ENCODE data around the gene DCLK2.

The DCLK2 gene

GRCh38 chr4:150079081-150079581 lies 886 bp downstream of the DCLK2 start:
- no peak overlapping the region for H2BK120ac ChIP-seq (ENCODE audit: low read depth, low read length)
- H3K4me1 ChIP-seq (ENCODE audit: control insufficient read depth, low read depth, low read length): no peaks in the 10 kb centered on the region
- H3K36me3 ChIP-seq (ENCODE audit: control insufficient read depth, insufficient read depth, low read length): no peaks in the 10 kb centered on the region
- no peak overlapping the region for H4K8ac ChIP-seq (ENCODE audit: low read depth, low read length)
- no peak overlapping the region for H2BK15ac ChIP-seq (replicated peaks; ENCODE audit: low read depth)
- DNase-seq: peak; percentile 65
- H3K4me2 ChIP-seq (ENCODE audit: low read length): peak overlapping the region; percentile 73
- H2BK5ac ChIP-seq (ENCODE audit: low read length): no peak overlapping the region
- H3K27ac ChIP-seq (ENCODE audit: low read depth, low read length): no peak overlapping the region
- no peak overlapping the region for H3K4ac ChIP-seq (ENCODE audit: low read depth, low read length)
- H3K18ac ChIP-seq (ENCODE audit: low read length): no peak overlapping the region
- no peak overlapping the region for H4K5ac ChIP-seq (ENCODE audit: low read length)
- H3K4me3 ChIP-seq (ENCODE audit: low read length): no peak overlapping the region
- no peak overlapping the region for H3K9ac ChIP-seq (ENCODE audit: low read length)
- no peaks in the 10 kb centered on the region for H3K79me1 ChIP-seq (ENCODE audit: low read length)
- WGBS (ENCODE audit: extremely low coverage, insufficient coverage, low lambda C conversion rate): no CpG with 5 or more reads among the region's 47 CpGs
- no peaks in the 10 kb centered on the region for H3K79me2 ChIP-seq (ENCODE audit: control insufficient read depth, insufficient read depth, low read length)
- no peak overlapping the region for H3K56ac ChIP-seq (ENCODE audit: low read length)
- H3K27me3 ChIP-seq (ENCODE audit: insufficient read depth, low read length, poor library complexity): peaks cover 14% of the 10 kb centered on the region
- no peak overlapping the region for H3K23ac ChIP-seq (ENCODE audit: low read length)
- no peak overlapping the region for H2AK5ac ChIP-seq (ENCODE audit: low read length)

GRCh38 chr4:150080337-150080736 lies 2.1 kb downstream of the DCLK2 start:
- no peak for DNase-seq
- Histone ChIP-seq H3K79me1 (ENCODE audit: low read length) (no peaks in the 10 kb centered on the region), H3K36me3 (ENCODE audit: control insufficient read depth, insufficient read depth, low read length) (no peaks in the 10 kb centered on the region), H3K56ac (ENCODE audit: low read length) (no peak overlapping the region), H2BK120ac (ENCODE audit: low read depth, low read length) (no peak overlapping the region), H3K27me3 (ENCODE audit: insufficient read depth, low read length, poor library complexity) (peaks cover 14% of the 10 kb centered on the region), H3K9ac (ENCODE audit: low read length) (no peak overlapping the region), H3K23ac (ENCODE audit: low read length) (no peak overlapping the region), H2BK5ac (ENCODE audit: low read length) (no peak overlapping the region), H3K4ac (ENCODE audit: low read depth, low read length) (no peak overlapping the region), H2AK5ac (ENCODE audit: low read length) (no peak overlapping the region), H4K5ac (ENCODE audit: low read length) (no peak overlapping the region), H3K4me1 (ENCODE audit: control insufficient read depth, low read depth, low read length) (no peaks in the 10 kb centered on the region), H2BK15ac (replicated peaks; ENCODE audit: low read depth) (no peak overlapping the region), H3K79me2 (ENCODE audit: control insufficient read depth, insufficient read depth, low read length) (no peaks in the 10 kb centered on the region), H3K4me2 (ENCODE audit: low read length) (no peak overlapping the region), H3K27ac (ENCODE audit: low read depth, low read length) (no peak overlapping the region), H3K4me3 (ENCODE audit: low read length) (no peak overlapping the region), H4K8ac (ENCODE audit: low read depth, low read length) (no peak overlapping the region), H3K18ac (ENCODE audit: low read length) (no peak overlapping the region)
- WGBS (ENCODE audit: extremely low coverage, insufficient coverage, low lambda C conversion rate): no CpG with 5 or more reads among the region's 5 CpGs

GRCh38 chr4:150080875-150081274 lies 2.6 kb downstream of the DCLK2 start:
- H2AK5ac ChIP-seq (ENCODE audit: low read length): no peak overlapping the region
- no peak overlapping the region for H2BK120ac ChIP-seq (ENCODE audit: low read depth, low read length)
- no peak overlapping the region for H2BK15ac ChIP-seq (replicated peaks; ENCODE audit: low read depth)
- H3K79me2 ChIP-seq (ENCODE audit: control insufficient read depth, insufficient read depth, low read length): no peaks in the 10 kb centered on the region
- no peak overlapping the region for H3K18ac ChIP-seq (ENCODE audit: low read length)
- peaks cover 14% of the 10 kb centered on the region for H3K27me3 ChIP-seq (ENCODE audit: insufficient read depth, low read length, poor library complexity)
- no peak overlapping the region for H4K5ac ChIP-seq (ENCODE audit: low read length)
- DNase-seq: no peak
- H3K23ac ChIP-seq (ENCODE audit: low read length): no peak overlapping the region
- H3K4me3 ChIP-seq (ENCODE audit: low read length): no peak overlapping the region
- no peak overlapping the region for H3K4me2 ChIP-seq (ENCODE audit: low read length)
- H3K79me1 ChIP-seq (ENCODE audit: low read length): no peaks in the 10 kb centered on the region
- no peak overlapping the region for H3K56ac ChIP-seq (ENCODE audit: low read length)
- no CpG with 5 or more reads among the region's 1 CpG for WGBS (ENCODE audit: extremely low coverage, insufficient coverage, low lambda C conversion rate)
- H3K36me3 ChIP-seq (ENCODE audit: control insufficient read depth, insufficient read depth, low read length): no peaks in the 10 kb centered on the region
- no peak overlapping the region for H3K9ac ChIP-seq (ENCODE audit: low read length)
- no peak overlapping the region for H3K4ac ChIP-seq (ENCODE audit: low read depth, low read length)
- no peak overlapping the region for H2BK5ac ChIP-seq (ENCODE audit: low read length)
- H3K4me1 ChIP-seq (ENCODE audit: control insufficient read depth, low read depth, low read length): no peaks in the 10 kb centered on the region
- no peak overlapping the region for H4K8ac ChIP-seq (ENCODE audit: low read depth, low read length)
- no peak overlapping the region for H3K27ac ChIP-seq (ENCODE audit: low read depth, low read length)

- Histone ChIP-seq H4K8ac (ENCODE audit: low read depth, low read length) (no peak overlapping the region), H3K4me3 (ENCODE audit: low read length) (no peak overlapping the region), H3K79me1 (ENCODE audit: low read length) (no peaks in the 10 kb centered on the region), H3K36me3 (ENCODE audit: control insufficient read depth, insufficient read depth, low read length) (no peaks in the 10 kb centered on the region), H3K4ac (ENCODE audit: low read depth, low read length) (no peak overlapping the region), H3K9ac (ENCODE audit: low read length) (no peak overlapping the region), H2BK15ac (replicated peaks; ENCODE audit: low read depth) (no peak overlapping the region), H3K18ac (ENCODE audit: low read length) (no peak overlapping the region), H4K5ac (ENCODE audit: low read length) (no peak overlapping the region), H3K79me2 (ENCODE audit: control insufficient read depth, insufficient read depth, low read length) (no peaks in the 10 kb centered on the region), H3K27me3 (ENCODE audit: insufficient read depth, low read length, poor library complexity) (peaks cover 14% of the 10 kb centered on the region), H3K4me2 (ENCODE audit: low read length) (no peak overlapping the region), H3K23ac (ENCODE audit: low read length) (no peak overlapping the region), H3K56ac (ENCODE audit: low read length) (no peak overlapping the region), H2AK5ac (ENCODE audit: low read length) (no peak overlapping the region), H2BK5ac (ENCODE audit: low read length) (no peak overlapping the region), H3K4me1 (ENCODE audit: control insufficient read depth, low read depth, low read length) (no peaks in the 10 kb centered on the region), H3K27ac (ENCODE audit: low read depth, low read length) (no peak overlapping the region), H2BK120ac (ENCODE audit: low read depth, low read length) (no peak overlapping the region)
- DNase-seq: no peak
- whole genome bisulfite sequencing (ENCODE audit: extremely low coverage, insufficient coverage, low lambda C conversion rate): no CpG with 5 or more reads among the region's 1 CpG
Measured at GRCh38 chr4:150082241-150082640, 4.0 kb downstream of the DCLK2 start.

DNA sequence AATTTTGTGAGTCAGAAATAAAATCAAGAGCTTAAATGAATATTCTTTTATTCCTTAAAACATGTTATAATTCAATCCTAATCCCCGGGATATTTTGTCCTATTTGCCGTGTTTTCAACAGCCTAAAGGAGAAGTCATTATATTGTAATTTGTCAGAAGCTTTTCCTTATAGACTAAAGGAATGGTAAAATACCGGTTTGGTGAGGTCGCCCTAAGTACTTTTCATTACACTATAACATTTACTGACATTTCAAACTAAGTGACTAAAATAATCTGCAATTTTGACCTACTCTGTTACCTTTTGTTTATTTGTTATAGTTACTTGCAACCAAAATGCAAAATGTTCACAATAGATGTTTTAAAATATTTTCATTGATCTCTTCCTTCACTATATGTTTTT lies 8.8 kb downstream of the DCLK2 start:
- peaks cover 2% of the 10 kb centered on the region for H3K27me3 ChIP-seq (ENCODE audit: insufficient read depth, low read length, poor library complexity)
- no peak overlapping the region for H4K8ac ChIP-seq (ENCODE audit: low read depth, low read length)
- no peak overlapping the region for H2BK5ac ChIP-seq (ENCODE audit: low read length)
- no peak overlapping the region for H4K5ac ChIP-seq (ENCODE audit: low read length)
- no peak overlapping the region for H3K27ac ChIP-seq (ENCODE audit: low read depth, low read length)
- no CpG with 5 or more reads among the region's 4 CpGs for WGBS (ENCODE audit: extremely low coverage, insufficient coverage, low lambda C conversion rate)
- no peak overlapping the region for H2AK5ac ChIP-seq (ENCODE audit: low read length)
- H3K79me2 ChIP-seq (ENCODE audit: control insufficient read depth, insufficient read depth, low read length): no peaks in the 10 kb centered on the region
- no peaks in the 10 kb centered on the region for H3K79me1 ChIP-seq (ENCODE audit: low read length)
- H3K56ac ChIP-seq (ENCODE audit: low read length): no peak overlapping the region
- H2BK120ac ChIP-seq (ENCODE audit: low read depth, low read length): no peak overlapping the region
- no peak overlapping the region for H3K18ac ChIP-seq (ENCODE audit: low read length)
- H3K4ac ChIP-seq (ENCODE audit: low read depth, low read length): no peak overlapping the region
- no peak overlapping the region for H3K4me3 ChIP-seq (ENCODE audit: low read length)
- H3K4me1 ChIP-seq (ENCODE audit: control insufficient read depth, low read depth, low read length): no peaks in the 10 kb centered on the region
- no peak for DNase-seq
- no peaks in the 10 kb centered on the region for H3K36me3 ChIP-seq (ENCODE audit: control insufficient read depth, insufficient read depth, low read length)
- H2BK15ac ChIP-seq (replicated peaks; ENCODE audit: low read depth): no peak overlapping the region
- no peak overlapping the region for H3K9ac ChIP-seq (ENCODE audit: low read length)
- H3K23ac ChIP-seq (ENCODE audit: low read length): no peak overlapping the region
- H3K4me2 ChIP-seq (ENCODE audit: low read length): no peak overlapping the region

- Histone ChIP-seq H4K5ac (ENCODE audit: low read length) (no peak overlapping the region), H2AK5ac (ENCODE audit: low read length) (no peak overlapping the region), H3K27me3 (ENCODE audit: insufficient read depth, low read length, poor library complexity) (no peaks in the 10 kb centered on the region), H3K4me3 (ENCODE audit: low read length) (no peak overlapping the region), H2BK120ac (ENCODE audit: low read depth, low read length) (no peak overlapping the region), H4K8ac (ENCODE audit: low read depth, low read length) (no peak overlapping the region), H3K36me3 (ENCODE audit: control insufficient read depth, insufficient read depth, low read length) (no peaks in the 10 kb centered on the region), H3K9ac (ENCODE audit: low read length) (no peak overlapping the region), H3K27ac (ENCODE audit: low read depth, low read length) (no peak overlapping the region), H3K23ac (ENCODE audit: low read length) (no peak overlapping the region), H2BK5ac (ENCODE audit: low read length) (no peak overlapping the region), H3K56ac (ENCODE audit: low read length) (no peak overlapping the region), H3K18ac (ENCODE audit: low read length) (no peak overlapping the region), H3K79me1 (ENCODE audit: low read length) (no peaks in the 10 kb centered on the region), H3K4me1 (ENCODE audit: control insufficient read depth, low read depth, low read length) (no peaks in the 10 kb centered on the region), H3K4me2 (ENCODE audit: low read length) (no peak overlapping the region), H3K79me2 (ENCODE audit: control insufficient read depth, insufficient read depth, low read length) (no peaks in the 10 kb centered on the region), H2BK15ac (replicated peaks; ENCODE audit: low read depth) (no peak overlapping the region), H3K4ac (ENCODE audit: low read depth, low read length) (no peak overlapping the region)
- no peak for DNase-seq
- WGBS (ENCODE audit: extremely low coverage, insufficient coverage, low lambda C conversion rate): no CpG with 5 or more reads among the region's 5 CpGs
Measured at GRCh38 chr4:150089732-150090131, 11.5 kb downstream of the DCLK2 start.
